KG1 (cell line): Measurements from ENCODE around the gene LRCH4.

Source experiments
- DNase-seq: peaks from one replicate; lab custom pipeline; 2025; lab: John Stamatoyannopoulos, UW

LRCH4 gene

GRCh38 chr7:100604976-100605911 lies 19.3 kb upstream of the LRCH4 start:
- no peak for DNase-seq

- DNase-seq: peak; percentile 25
These were observed 18.4 kb upstream of the LRCH4 start for GRCh38 chr7:100604028-100604975.

- DNase-seq: no peak
These were observed 17.7 kb upstream of the LRCH4 start for GRCh38 chr7:100603726-100604027.

GRCh38 chr7:100602889-100603725 lies 17.2 kb upstream of the LRCH4 start:
- no peak for DNase-seq

GRCh38 chr7:100600730-100601038 lies 14.8 kb upstream of the LRCH4 start:
- DNase-seq: no peak

GRCh38 chr7:100599911-100600729 lies 14.2 kb upstream of the LRCH4 start:
- DNase-seq: no peak

- DNase-seq: no peak
These were observed 12.5 kb upstream of the LRCH4 start for GRCh38 chr7:100598425-100598824.

- DNase-seq: no peak
These were observed 9.3 kb upstream of the LRCH4 start for GRCh38 chr7:100595188-100595587.

- DNase-seq: no peak
These were observed 5.7 kb upstream of the LRCH4 start for GRCh38 chr7:100591596-100591995.

GRCh38 chr7:100590077-100590737 lies 4.3 kb upstream of the LRCH4 start:
- no peak for DNase-seq

- no peak for DNase-seq
These were observed 3.5 kb upstream of the LRCH4 start for GRCh38 chr7:100589341-100589947.

GRCh38 chr7:100588438-100588837 lies 2.5 kb upstream of the LRCH4 start:
- peak; percentile 11 for DNase-seq

GRCh38 chr7:100586266-100587025 lies 517 bp upstream of the LRCH4 start, which contains the start of gene FBXO24:
FBXO24 (plus strand) TSS chr7:100586328; CDS start chr7:100586626, 298 bp downstream.
- DNase-seq: peak; percentile 81

- no peak for DNase-seq
These were observed 1.0 kb downstream of the LRCH4 start for GRCh38 chr7:100584683-100585510.

GRCh38 chr7:100584054-100584682 lies 1.8 kb downstream of the LRCH4 start:
- DNase-seq: no peak

- DNase-seq: peak; percentile 35
These were observed 2.5 kb downstream of the LRCH4 start for GRCh38 chr7:100583132-100584053.

- DNase-seq: no peak
These were observed 3.3 kb downstream of the LRCH4 start for GRCh38 chr7:100582650-100583049.
